Measurements from ENCODE around the gene TAF1C.

- TF ChIP-seq CTCF (IDR thresholded peaks at IDR 0.05; ENCODE audit: low read length) (no peak), EZH2 (IDR thresholded peaks at IDR 0.05; ENCODE audit: borderline replicate concordance, low read length) (no peak)
Observed at GRCh38 chr16:84207879-84208278, 21.0 kb upstream of the TAF1C start.

Measured in OCI-LY1 (cell line).